Immature natural killer cell (primary cell): Measurements from ENCODE around the gene OR10A5. TPM values are rescaled to one million over a fixed set of nuclear protein-coding genes. Genes with fewer than 3 reads are reported as not detected.
"Not testable (repeated sequence)": the region's sequence is repeated elsewhere in the genome, so short reads cannot be mapped to it uniquely, and the experiment has no call there.

Experiments
- DNase-seq, 3 donors: peaks; one replicate each; pipeline ENCODE4 v3.0.0; 2022; ENCODE audit warnings: mixed read lengths in 1 of 3
- H3K27ac Mint-ChIP-seq, 6 donors: one replicate each; pipeline ENCODE4 v1.8.0; 2020; ENCODE audit warnings: mixed read lengths in 6 of 6, mild to moderate bottlenecking in 5 of 6, inconsistent platforms in 4 of 6, moderate library complexity in 3 of 6
- H3K27me3 Mint-ChIP-seq, 3 donors: one replicate each; pipeline ENCODE4 v1.8.0; 2020 to 2021; ENCODE audit warnings: low read depth in 3 of 3, mild to moderate bottlenecking in 3 of 3, mixed read lengths in 3 of 3, moderate library complexity in 3 of 3, inconsistent platforms in 1 of 3
- H3K36me3 Mint-ChIP-seq, 3 donors: one replicate each; pipeline ENCODE4 v1.8.0; 2020; ENCODE audit warnings: mixed read lengths in 3 of 3, inconsistent platforms in 2 of 3, mild to moderate bottlenecking in 2 of 3
- H3K4me1 Mint-ChIP-seq, 2 donors: one replicate each; pipeline ENCODE4 v1.8.0; 2020; ENCODE audit warnings: inconsistent platforms in 2 of 2, mild to moderate bottlenecking in 2 of 2, mixed read lengths in 2 of 2, moderate library complexity in 1 of 2
- H3K4me3 Mint-ChIP-seq, 5 donors: one replicate each; pipeline ENCODE4 v1.8.0; 2020; ENCODE audit warnings: mild to moderate bottlenecking in 5 of 5, mixed read lengths in 5 of 5, inconsistent platforms in 3 of 5, moderate library complexity in 3 of 5
- H3K9me3 Mint-ChIP-seq, 6 donors: one replicate each; pipeline ENCODE4 v1.8.0; 2020; ENCODE audit warnings: mild to moderate bottlenecking in 6 of 6, mixed read lengths in 6 of 6, inconsistent platforms in 4 of 6, moderate library complexity in 3 of 6
- polyA plus RNA-seq, 3 donors: library from polyadenylated mRNA; unstranded; fragments of 300-500 nt; fragmentation: Illumina TruSeq; gene quantifications; one replicate each; pipeline ENCODE4 v1.2.3, GENCODE V29; 2021

Gene OR10A5, protein sequence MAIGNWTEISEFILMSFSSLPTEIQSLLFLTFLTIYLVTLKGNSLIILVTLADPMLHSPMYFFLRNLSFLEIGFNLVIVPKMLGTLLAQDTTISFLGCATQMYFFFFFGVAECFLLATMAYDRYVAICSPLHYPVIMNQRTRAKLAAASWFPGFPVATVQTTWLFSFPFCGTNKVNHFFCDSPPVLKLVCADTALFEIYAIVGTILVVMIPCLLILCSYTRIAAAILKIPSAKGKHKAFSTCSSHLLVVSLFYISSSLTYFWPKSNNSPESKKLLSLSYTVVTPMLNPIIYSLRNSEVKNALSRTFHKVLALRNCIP
- polyA plus RNA-seq: not detected

DNA sequence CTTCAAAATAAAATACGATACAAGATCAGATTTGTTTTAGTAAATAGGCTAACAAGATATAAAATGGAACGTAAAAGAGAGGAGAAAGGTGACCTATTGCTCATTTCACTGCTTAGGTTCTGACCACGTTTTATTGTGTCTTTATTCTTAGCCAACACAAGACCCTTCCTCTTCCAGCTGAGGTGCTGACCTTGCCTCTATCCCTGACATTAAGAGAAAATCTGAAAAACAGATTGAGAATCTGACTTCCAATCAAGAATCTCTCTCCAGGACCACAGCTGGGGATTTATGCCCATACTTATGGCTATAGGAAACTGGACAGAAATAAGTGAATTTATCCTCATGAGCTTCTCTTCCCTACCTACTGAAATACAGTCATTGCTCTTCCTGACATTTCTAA, at the start of gene OR10A5:
OR10A5 (plus strand) TSS at position 301 of the 400 bp plus-strand sequence; CDS start at position 301, 0 bp downstream.
- no peaks in the 10 kb centered on the region for H3K4me1 Mint-ChIP-seq
- peaks cover 2 to 5% (median 2%) of the 10 kb centered on the region in 3 donors for H3K27me3 Mint-ChIP-seq
- no peak within 1 kb of the TSS for H3K27ac Mint-ChIP-seq
- peaks cover 0 to 4% (median 0%) of the 10 kb centered on the region in 6 donors for H3K9me3 Mint-ChIP-seq
- no peak within 1 kb of the TSS for H3K4me3 Mint-ChIP-seq
- no peak for DNase-seq
- H3K36me3 Mint-ChIP-seq: no peaks in the 10 kb centered on the region

DNA sequence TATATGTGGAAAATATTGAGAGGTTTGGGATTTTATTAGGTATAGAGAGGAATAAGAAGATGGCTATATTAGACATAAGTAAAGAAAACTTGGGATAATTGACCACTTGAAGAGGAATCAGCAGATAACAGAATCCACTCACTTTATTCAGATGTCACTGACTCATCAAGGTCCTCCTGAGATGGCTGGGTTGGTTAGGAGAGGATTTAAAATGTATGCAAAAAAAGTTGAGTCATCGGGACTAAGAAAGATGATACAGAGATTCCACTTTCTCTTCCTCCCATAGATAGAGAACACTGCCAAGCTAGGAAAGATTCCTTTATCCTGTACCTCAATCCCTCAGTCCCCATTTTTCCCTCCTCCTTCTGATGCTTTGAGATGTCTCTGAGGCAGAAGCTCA, 46.1 kb upstream of the OR10A5 start, which contains the start of gene OR6A2:
OR6A2 (minus strand) TSS at position 288 of the 400 bp plus-strand sequence. CDS start 3,981 bp downstream, outside the sequence.
- peaks cover 0 to 8% (median 5%) of the 10 kb centered on the region in 3 donors for H3K36me3 Mint-ChIP-seq
- no peak for DNase-seq
- H3K9me3 Mint-ChIP-seq: peaks cover 0 to 6% (median 0%) of the 10 kb centered on the region in 6 donors
- H3K4me1 Mint-ChIP-seq: no peaks in the 10 kb centered on the region
- H3K27me3 Mint-ChIP-seq: peaks cover 2 to 5% (median 3%) of the 10 kb centered on the region in 3 donors
- H3K4me3 Mint-ChIP-seq: no peak within 1 kb of the TSS
- no peak within 1 kb of the TSS for H3K27ac Mint-ChIP-seq

DNA sequence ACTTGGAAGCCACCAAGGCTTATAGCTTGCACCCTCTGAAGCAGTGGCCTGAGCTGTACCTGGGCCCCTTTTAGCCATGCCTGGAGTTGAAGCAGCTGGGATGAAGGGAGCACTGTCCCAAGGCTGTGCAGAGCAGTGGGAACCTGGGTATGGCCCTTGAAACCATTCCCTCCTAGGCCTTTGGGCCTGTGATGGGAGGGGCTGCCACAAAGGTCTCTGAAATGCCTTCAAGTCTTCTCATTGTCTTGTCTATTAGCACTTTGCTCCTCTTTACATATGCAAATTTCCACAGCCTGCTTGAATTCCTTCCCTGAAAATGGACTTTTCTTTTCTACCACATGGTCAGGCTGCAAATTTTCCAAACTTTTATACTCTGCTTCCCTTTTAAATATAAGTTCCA, 44.4 kb upstream of the OR10A5 start:
- H3K4me3 Mint-ChIP-seq, H3K27ac Mint-ChIP-seq, H3K36me3 Mint-ChIP-seq, H3K9me3 Mint-ChIP-seq, H3K4me1 Mint-ChIP-seq, DNase-seq, H3K27me3 Mint-ChIP-seq: not testable (repeated sequence)

DNA sequence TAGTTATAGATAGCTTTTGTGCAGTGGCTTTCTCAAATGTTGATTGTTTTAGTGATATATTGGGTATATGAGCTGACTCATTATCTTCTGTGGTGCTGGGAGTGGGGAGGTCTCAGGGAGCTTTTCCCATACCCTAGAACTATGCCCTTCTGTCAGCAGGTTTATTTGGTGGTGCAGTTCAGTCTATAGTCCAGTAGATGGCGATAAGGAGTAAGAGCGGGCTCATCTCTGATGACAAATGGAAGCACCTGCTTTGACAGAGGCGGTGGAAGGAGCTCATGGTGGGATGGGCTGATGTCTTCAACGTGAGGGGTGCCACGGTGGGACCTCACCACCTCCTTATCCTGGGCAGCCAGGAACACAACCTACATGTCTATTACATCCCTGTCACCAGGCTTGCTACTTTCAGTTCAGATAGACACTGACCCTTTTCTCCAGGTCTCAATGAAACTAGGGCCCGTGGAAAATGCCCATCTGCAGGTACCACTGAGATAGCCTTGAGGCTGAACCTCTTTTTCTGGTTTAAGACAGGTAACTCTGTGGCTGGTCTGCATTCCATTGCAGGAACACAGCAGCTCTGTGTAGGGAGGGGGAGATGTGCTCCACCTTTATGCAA, 33.0 kb upstream of the OR10A5 start:
- H3K9me3 Mint-ChIP-seq: no peaks in the 10 kb centered on the region
- H3K27ac Mint-ChIP-seq: no peak overlapping the region
- no peaks in the 10 kb centered on the region for H3K4me1 Mint-ChIP-seq
- H3K27me3 Mint-ChIP-seq: peaks cover 3 to 14% (median 11%) of the 10 kb centered on the region in 3 donors
- peak; percentile 30 to 39 (median 36) for DNase-seq
- H3K36me3 Mint-ChIP-seq: no peaks in the 10 kb centered on the region
- no peak overlapping the region for H3K4me3 Mint-ChIP-seq

DNA sequence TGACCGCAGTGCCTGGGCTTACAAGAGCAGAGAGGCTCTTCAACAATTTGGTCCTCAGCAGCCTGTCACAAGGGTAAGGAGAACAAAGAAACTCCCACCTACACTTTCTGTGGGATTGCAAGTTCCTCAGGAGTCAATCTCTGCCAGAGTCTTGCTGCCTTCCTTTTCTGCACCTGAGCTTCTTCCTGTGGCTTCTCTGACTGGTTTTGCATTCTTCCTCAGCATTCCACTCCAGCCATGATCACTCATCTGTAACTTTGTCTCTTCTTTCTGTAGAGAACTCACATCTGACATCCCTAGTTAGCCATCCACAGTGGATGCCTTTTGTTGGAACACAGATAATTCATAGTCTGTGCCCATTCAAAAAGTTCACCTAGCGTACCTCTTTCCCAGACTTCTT, 31.8 kb upstream of the OR10A5 start:
- no peaks in the 10 kb centered on the region for H3K9me3 Mint-ChIP-seq
- H3K4me3 Mint-ChIP-seq: no peak overlapping the region
- peaks cover 3 to 12% (median 10%) of the 10 kb centered on the region in 3 donors for H3K27me3 Mint-ChIP-seq
- DNase-seq: no peak
- H3K36me3 Mint-ChIP-seq: no peaks in the 10 kb centered on the region
- H3K27ac Mint-ChIP-seq: no peak overlapping the region
- no peaks in the 10 kb centered on the region for H3K4me1 Mint-ChIP-seq

DNA sequence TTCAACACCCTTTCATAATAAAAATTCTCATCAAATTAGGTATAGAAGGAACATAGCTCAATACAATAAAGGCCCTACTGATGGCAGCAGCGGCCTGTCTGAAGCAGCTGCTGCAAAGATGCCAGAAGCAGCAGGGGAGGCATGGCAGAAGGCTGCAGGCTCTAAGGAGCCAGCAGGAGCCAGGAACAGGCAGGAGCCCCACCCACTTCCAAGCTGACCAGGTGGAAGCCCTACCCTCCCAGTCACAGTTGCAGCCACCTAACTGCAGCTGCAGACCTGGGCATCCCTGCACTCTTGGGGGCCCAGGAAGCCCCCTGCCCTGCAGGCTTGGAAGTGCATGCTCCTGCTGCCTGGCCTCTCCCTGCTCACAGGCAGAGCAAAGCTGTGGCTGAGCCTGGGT, 27.8 kb upstream of the OR10A5 start:
- Mint-ChIP-seq H3K4me1 (no peaks in the 10 kb centered on the region), H3K27me3 (peaks cover 2 to 9% (median 3%) of the 10 kb centered on the region in 3 donors), H3K27ac (no peak overlapping the region), H3K36me3 (no peaks in the 10 kb centered on the region), H3K9me3 (no peaks in the 10 kb centered on the region), H3K4me3 (no peak overlapping the region)
- no peak for DNase-seq

DNA sequence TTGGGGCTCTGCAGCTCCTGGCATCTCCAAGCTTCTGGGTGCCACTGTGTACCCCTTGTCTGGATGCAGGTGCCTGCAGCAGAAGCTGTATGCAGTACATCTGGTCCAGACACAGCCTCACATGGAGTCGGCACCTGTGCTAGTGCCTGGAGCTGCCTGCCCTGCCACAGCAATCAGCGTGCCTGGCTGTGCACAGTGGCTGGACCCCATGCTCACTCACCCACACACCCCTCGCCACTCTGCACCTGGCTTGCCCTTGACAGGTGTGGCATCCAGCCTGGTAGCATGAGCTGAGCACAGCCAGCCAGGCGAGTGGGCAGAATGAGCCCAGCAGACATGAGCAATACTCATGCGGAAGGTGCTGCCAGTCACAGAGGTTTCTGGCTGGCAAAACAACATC, 26.5 kb upstream of the OR10A5 start:
- Mint-ChIP-seq H3K27me3 (peaks cover 3 to 9% (median 4%) of the 10 kb centered on the region in 3 donors), H3K9me3 (no peaks in the 10 kb centered on the region), H3K27ac (no peak overlapping the region), H3K36me3 (no peaks in the 10 kb centered on the region), H3K4me1 (no peaks in the 10 kb centered on the region), H3K4me3 (no peak overlapping the region)
- DNase-seq: no peak

DNA sequence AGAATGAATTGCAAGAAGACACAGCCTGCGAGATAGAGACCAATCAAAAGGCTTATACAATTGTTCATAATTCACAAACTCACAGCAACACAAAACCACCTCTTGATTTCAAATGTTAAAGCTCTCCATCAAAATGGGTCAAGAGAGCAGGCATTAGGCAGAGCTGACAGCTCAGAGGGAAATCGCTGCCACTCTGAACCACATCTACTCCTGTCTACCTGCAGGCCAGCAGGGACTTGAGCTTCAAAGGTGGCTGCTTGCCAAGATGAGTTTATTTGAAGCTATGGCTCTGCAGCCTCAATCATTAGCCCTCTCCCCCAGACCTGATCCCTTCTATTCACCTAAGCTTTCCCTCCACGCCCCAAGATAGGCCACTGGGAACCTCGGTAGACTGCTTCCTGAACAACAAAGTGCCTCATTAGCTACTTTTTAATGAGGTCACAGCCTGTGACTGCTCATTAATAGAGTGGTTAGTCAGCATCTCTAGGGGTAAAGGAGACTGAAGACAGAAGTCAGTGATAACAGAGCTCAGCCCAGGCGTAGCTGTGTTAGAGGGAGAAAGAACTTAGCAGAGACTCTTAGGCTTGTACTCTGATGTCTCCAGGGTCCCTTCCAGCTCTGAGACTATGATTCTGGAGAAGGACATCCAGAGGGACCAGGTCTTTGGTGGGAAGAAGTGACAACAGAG, 21.2 kb upstream of the OR10A5 start:
- Mint-ChIP-seq H3K9me3 (no peaks in the 10 kb centered on the region), H3K27me3 (peaks cover 2 to 9% (median 3%) of the 10 kb centered on the region in 3 donors), H3K36me3 (no peaks in the 10 kb centered on the region), H3K4me3 (no peak overlapping the region), H3K27ac (no peak overlapping the region), H3K4me1 (no peaks in the 10 kb centered on the region)
- DNase-seq: no peak

DNA sequence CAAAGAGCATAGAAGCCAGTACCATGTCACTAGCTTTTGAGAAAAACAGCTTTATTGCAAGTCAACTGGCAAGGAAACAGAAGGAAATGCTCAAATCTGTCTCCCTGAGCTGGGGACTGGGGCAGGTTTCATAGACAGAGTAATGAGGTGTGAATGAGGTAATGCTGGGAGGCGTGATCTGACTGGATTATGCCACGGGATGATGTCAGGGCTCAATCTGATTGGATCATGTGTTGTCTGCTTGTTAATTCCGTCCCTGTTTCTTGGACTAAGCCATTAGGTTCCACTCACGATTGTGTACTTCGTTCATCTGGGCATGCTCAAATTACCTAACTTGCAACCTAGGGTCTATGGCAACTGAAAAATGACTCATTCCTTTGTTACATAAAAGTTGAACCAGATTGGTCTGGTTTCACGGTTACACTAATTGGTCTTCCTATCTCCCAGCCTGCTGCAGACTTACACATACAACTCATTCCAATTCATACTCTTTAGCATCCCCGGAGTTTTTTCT, 20.2 kb upstream of the OR10A5 start:
- H3K27ac Mint-ChIP-seq: no peak overlapping the region
- no peaks in the 10 kb centered on the region for H3K9me3 Mint-ChIP-seq
- no peaks in the 10 kb centered on the region for H3K36me3 Mint-ChIP-seq
- DNase-seq: no peak
- no peak overlapping the region for H3K4me3 Mint-ChIP-seq
- H3K4me1 Mint-ChIP-seq: no peaks in the 10 kb centered on the region
- H3K27me3 Mint-ChIP-seq: peaks cover 1 to 10% (median 2%) of the 10 kb centered on the region in 3 donors

DNA sequence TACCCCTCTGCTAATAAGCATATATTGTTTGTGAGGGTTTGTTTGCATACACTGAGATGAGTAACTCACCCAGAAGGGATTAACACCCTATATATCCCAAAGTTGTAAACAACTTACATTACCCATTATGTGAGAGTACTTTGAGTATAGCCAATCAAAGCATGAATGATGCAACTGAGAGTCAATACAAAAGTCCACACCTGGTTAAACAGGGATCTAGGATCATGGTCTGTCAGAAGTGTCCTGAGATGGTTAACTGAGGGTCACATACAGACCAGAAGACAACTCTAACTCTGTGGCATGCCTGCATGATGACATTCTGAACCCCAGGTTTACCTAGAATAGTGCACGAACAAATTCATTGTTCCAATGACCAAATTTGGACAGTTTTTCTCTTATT, 17.4 kb upstream of the OR10A5 start:
- Mint-ChIP-seq H3K27ac (no peak overlapping the region), H3K36me3 (no peaks in the 10 kb centered on the region), H3K27me3 (peaks cover 0 to 2% (median 1%) of the 10 kb centered on the region in 3 donors), H3K4me1 (no peaks in the 10 kb centered on the region), H3K9me3 (no peaks in the 10 kb centered on the region), H3K4me3 (no peak overlapping the region)
- DNase-seq: no peak

DNA sequence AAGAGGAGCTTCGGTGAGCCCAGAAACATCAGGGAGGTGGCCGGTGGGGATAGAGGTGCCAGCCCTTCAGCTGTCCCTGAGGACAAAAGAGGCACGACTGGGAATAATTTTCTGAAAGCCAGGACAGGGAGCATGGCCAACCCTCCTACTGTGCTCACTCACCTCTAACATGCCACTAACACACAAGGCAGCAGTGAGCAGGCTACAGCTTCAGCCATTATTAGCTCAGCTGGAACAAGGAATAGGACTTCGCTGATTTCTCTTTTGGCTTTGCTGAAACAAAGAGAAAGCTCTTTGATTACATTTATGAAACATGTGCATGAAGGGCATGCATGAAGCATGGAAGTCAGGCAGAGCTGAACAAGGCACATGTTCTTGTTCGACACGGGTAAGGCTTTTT, 12.1 kb upstream of the OR10A5 start:
- H3K27me3 Mint-ChIP-seq: peaks cover 2 to 8% (median 2%) of the 10 kb centered on the region in 3 donors
- no peak overlapping the region for H3K27ac Mint-ChIP-seq
- no peak for DNase-seq
- no peak overlapping the region for H3K4me3 Mint-ChIP-seq
- no peaks in the 10 kb centered on the region for H3K36me3 Mint-ChIP-seq
- H3K4me1 Mint-ChIP-seq: no peaks in the 10 kb centered on the region
- H3K9me3 Mint-ChIP-seq: no peaks in the 10 kb centered on the region

DNA sequence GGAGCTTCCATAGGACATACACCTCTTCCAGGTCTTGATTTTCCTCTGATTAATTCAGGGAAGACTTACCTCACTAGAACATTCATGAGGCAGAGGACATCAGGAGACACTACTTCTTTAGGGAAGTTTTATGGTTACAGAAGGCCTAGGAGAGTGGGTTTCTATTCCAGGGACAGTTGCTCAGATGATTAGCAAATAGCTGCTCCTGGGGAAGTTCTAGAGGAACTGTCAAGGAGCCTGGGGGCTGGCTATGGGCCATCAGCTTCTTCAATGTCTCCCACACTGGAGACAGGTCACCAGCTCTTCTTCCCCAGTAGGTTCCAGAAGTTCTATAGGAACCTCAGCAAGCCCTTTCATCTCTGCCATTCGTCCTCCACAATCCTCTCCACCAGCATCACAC, 11.5 kb upstream of the OR10A5 start:
- H3K27ac Mint-ChIP-seq: no peak overlapping the region
- no peaks in the 10 kb centered on the region for H3K4me1 Mint-ChIP-seq

DNA sequence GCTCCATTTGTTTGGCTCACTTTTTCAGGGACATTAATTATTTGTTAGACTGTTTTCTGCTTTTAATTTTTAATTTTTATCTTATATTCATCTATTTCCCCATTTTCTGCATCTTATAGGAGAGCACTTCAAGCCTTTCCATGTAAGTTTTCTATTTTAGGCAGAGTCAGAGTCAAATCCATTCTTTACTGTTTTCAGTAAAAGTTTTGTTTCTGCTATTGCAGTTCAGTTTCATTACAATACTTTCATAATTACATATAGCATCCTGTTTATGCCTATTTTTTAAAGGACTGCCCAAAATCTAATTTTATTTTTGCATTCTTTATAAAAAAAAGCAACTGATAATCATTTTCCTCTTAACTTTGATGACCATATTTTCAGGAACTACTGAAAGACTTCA, 3.8 kb upstream of the OR10A5 start:
- Mint-ChIP-seq H3K27ac (no peak overlapping the region), H3K4me3 (no peak overlapping the region), H3K4me1 (no peaks in the 10 kb centered on the region), H3K9me3 (peaks cover 0 to 4% (median 0%) of the 10 kb centered on the region in 6 donors), H3K27me3 (peaks cover 2% of the 10 kb centered on the region in 3 donors), H3K36me3 (no peaks in the 10 kb centered on the region)
- no peak for DNase-seq

More for the DNA sequence above, 11.5 kb upstream of the OR10A5 start:
- Mint-ChIP-seq H3K27me3 (peaks cover 2 to 8% (median 2%) of the 10 kb centered on the region in 3 donors), H3K9me3 (no peaks in the 10 kb centered on the region), H3K36me3 (no peaks in the 10 kb centered on the region), H3K4me3 (no peak overlapping the region)
- no peak for DNase-seq

DNA sequence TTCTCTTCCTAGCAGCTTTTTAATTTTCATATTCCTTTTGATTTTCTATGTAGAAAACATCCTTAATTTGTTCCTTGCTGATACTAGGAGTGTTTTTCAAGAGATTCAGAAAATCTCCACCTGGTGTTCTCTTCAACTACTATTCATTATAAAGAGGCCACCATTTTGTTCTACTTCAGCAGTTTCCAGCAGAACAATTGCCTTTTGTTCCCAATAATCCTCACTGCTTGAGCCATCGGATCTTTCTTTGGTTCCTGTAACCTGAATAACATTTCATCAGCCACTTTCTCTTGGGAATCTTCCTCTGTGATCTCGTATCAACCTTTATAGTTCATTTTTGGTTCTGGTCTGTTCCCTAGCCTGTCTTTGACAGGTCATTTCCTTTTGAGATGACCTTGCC, 1.8 kb upstream of the OR10A5 start:
- H3K27me3 Mint-ChIP-seq: peaks cover 2 to 5% (median 4%) of the 10 kb centered on the region in 3 donors
- no peak overlapping the region for H3K4me3 Mint-ChIP-seq

More for the DNA sequence above, 1.8 kb upstream of the OR10A5 start:
- Mint-ChIP-seq H3K36me3 (no peaks in the 10 kb centered on the region), H3K4me1 (no peaks in the 10 kb centered on the region), H3K9me3 (peaks cover 0 to 4% (median 0%) of the 10 kb centered on the region in 6 donors), H3K27ac (no peak overlapping the region)
- no peak for DNase-seq
